Neural progenitor cell (in vitro differentiated cells): ENCODE results near the gene TWF2. TPM values are rescaled to one million over a fixed set of nuclear protein-coding genes. Genes with fewer than 3 reads are reported as not detected.

Experiments used
- DNase-seq: peaks from one replicate; pipeline ENCODE4 v3.0.0-alpha.2; 2016; ENCODE audit warnings: low spot score
- H2AFZ ChIP-seq: fragments of 200-600 bp; sonication (generic); replicated peaks from 2 replicates; pipeline ENCODE4 v1.6.1; 2016; ENCODE audit warnings: antibody characterized with exemption
- H3F3A ChIP-seq: fragments of 200-600 bp; sonication (generic); 2 replicates; pipeline ENCODE4 v1.6.1; 2016; ENCODE audit warnings: antibody characterized with exemption, low read depth
- H3K27ac ChIP-seq: fragments of 200-600 bp; sonication (generic); 2 replicates; pipeline ENCODE4 v1.5.1; 2016; ENCODE audit warnings: mild to moderate bottlenecking
- H3K27me3 ChIP-seq: fragments of 200-600 bp; sonication (generic); 2 replicates; pipeline ENCODE4 v1.6.1; 2016; ENCODE audit warnings: mild to moderate bottlenecking, moderate library complexity
- H3K36me3 ChIP-seq: fragments of 200-600 bp; sonication (generic); 2 replicates; pipeline ENCODE4 v1.5.1; 2016
- H3K4me1 ChIP-seq: fragments of 200-600 bp; sonication (generic); 2 replicates; pipeline ENCODE4 v1.6.1; 2016; ENCODE audit warnings: mixed run types
- H3K4me2 ChIP-seq: fragments of 200-600 bp; sonication (generic); 2 replicates; pipeline ENCODE4 v1.6.1; 2016
- H3K4me3 ChIP-seq: fragments of 200-600 bp; sonication (generic); 2 replicates; pipeline ENCODE4 v1.5.1; 2016
- H3K79me2 ChIP-seq: fragments of 200-600 bp; sonication (generic); 2 replicates; pipeline ENCODE4 v1.6.1; 2016; ENCODE audit warnings: low read depth
- H3K9ac ChIP-seq: fragments of 200-600 bp; sonication (generic); 2 replicates; pipeline ENCODE4 v1.6.1; 2016
- H3K9me3 ChIP-seq: fragments of 200-600 bp; sonication (generic); 2 replicates; pipeline ENCODE4 v1.5.1; 2016; ENCODE audit warnings: low read depth
- H4K20me1 ChIP-seq: fragments of 200-600 bp; sonication (generic); 2 replicates; pipeline ENCODE4 v1.6.1; 2016; ENCODE audit warnings: low read depth
- H3K27ac Mint-ChIP-seq: 3 replicates; pipeline ENCODE4 v1.8.0; 2021; ENCODE audit warnings: mixed read lengths
- H3K27me3 Mint-ChIP-seq: 2 replicates; pipeline ENCODE4 v1.8.0; 2022; ENCODE audit warnings: low read depth, mild to moderate bottlenecking, inconsistent platforms, moderate library complexity, mixed read lengths; ENCODE audit not compliant: insufficient read depth
- H3K36me3 Mint-ChIP-seq: 3 replicates; pipeline ENCODE4 v1.8.0; 2021; ENCODE audit warnings: mixed read lengths
- H3K4me1 Mint-ChIP-seq: 3 replicates; pipeline ENCODE4 v1.8.0; 2021; ENCODE audit warnings: mixed read lengths
- H3K4me3 Mint-ChIP-seq: 3 replicates; pipeline ENCODE4 v1.8.0; 2021; ENCODE audit warnings: mild to moderate bottlenecking, moderate library complexity, mixed read lengths
- H3K9me3 Mint-ChIP-seq: 3 replicates; pipeline ENCODE4 v1.8.0; 2020; ENCODE audit warnings: mixed read lengths
- EZH2 ChIP-seq: fragments of 200-600 bp; sonication (generic); IDR thresholded peaks from 2 replicates; pipeline ENCODE4 v1.6.1; 2017; ENCODE audit warnings: antibody characterized with exemption, mild to moderate bottlenecking, moderate library complexity
- EZH2phosphoT487 ChIP-seq: fragments of 200-600 bp; sonication (generic); IDR thresholded peaks from 2 replicates; pipeline ENCODE4 v1.6.1; 2017; ENCODE audit warnings: antibody characterized with exemption
- total RNA-seq: library from RNA; depleted of rRNA; stranded (reverse); fragments of >200 nt; gene quantifications from 2 replicates; pipeline ENCODE4 v1.2.3, GENCODE V29; 2015; ENCODE audit warnings: low replicate concordance
- TF ChIP-seq, protein P1 (sequence below): fragments of 200-600 bp; sonication (generic); IDR thresholded peaks from 2 replicates; pipeline ENCODE4 v1.5.1; 2017; ENCODE audit warnings: antibody characterized with exemption, mild to moderate bottlenecking

TWF2 gene
- total RNA-seq, 1 donor from 2014 or later: 21.9 TPM

DNA sequence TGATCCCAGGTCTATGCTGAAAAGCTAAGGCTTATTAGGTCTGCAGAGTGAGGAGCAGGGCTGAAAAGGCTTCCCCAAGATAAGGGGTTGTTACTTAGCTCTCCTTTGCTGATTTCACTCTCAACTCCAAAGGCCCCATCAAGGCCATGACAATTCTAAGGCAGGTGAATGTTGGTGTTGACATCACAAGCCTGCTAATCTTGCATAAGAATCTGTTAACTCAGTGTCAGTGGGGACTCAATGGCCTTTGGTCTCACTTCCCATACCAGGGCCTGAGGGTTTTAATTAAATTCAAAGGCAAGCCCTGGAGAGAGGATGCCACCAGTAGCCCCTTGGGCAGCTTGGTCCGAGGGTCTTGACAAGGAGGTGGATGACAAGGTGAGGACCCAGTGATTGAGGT, 50.4 kb downstream of the TWF2 start:
- peaks cover 19% of the 10 kb centered on the region for H3K4me1 Mint-ChIP-seq
- H2AFZ ChIP-seq: no peak overlapping the region
- H3K4me1 ChIP-seq: peaks cover 4% of the 10 kb centered on the region
- H4K20me1 ChIP-seq: no peaks in the 10 kb centered on the region
- H3K27me3 Mint-ChIP-seq: peaks cover 3% of the 10 kb centered on the region
- no peak for DNase-seq
- TF ChIP-seq EZH2phosphoT487 (no peak), EZH2 (no peak)
- TF ChIP-seq, protein P1, sequence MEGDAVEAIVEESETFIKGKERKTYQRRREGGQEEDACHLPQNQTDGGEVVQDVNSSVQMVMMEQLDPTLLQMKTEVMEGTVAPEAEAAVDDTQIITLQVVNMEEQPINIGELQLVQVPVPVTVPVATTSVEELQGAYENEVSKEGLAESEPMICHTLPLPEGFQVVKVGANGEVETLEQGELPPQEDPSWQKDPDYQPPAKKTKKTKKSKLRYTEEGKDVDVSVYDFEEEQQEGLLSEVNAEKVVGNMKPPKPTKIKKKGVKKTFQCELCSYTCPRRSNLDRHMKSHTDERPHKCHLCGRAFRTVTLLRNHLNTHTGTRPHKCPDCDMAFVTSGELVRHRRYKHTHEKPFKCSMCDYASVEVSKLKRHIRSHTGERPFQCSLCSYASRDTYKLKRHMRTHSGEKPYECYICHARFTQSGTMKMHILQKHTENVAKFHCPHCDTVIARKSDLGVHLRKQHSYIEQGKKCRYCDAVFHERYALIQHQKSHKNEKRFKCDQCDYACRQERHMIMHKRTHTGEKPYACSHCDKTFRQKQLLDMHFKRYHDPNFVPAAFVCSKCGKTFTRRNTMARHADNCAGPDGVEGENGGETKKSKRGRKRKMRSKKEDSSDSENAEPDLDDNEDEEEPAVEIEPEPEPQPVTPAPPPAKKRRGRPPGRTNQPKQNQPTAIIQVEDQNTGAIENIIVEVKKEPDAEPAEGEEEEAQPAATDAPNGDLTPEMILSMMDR: no peak
- H3K4me3 ChIP-seq: no peak overlapping the region
- H3K27ac ChIP-seq: no peak overlapping the region
- no peak overlapping the region for H3K9ac ChIP-seq
- H3F3A ChIP-seq: no peaks in the 10 kb centered on the region
- no peaks in the 10 kb centered on the region for H3K36me3 Mint-ChIP-seq
- H3K27me3 ChIP-seq: no peaks in the 10 kb centered on the region
- H3K79me2 ChIP-seq: no peaks in the 10 kb centered on the region
- no peak overlapping the region for H3K4me2 ChIP-seq
- H3K27ac Mint-ChIP-seq: no peak overlapping the region
- peaks cover 2% of the 10 kb centered on the region for H3K9me3 Mint-ChIP-seq
- H3K4me3 Mint-ChIP-seq: no peak overlapping the region
- no peaks in the 10 kb centered on the region for H3K36me3 ChIP-seq
- H3K9me3 ChIP-seq: no peaks in the 10 kb centered on the region

DNA sequence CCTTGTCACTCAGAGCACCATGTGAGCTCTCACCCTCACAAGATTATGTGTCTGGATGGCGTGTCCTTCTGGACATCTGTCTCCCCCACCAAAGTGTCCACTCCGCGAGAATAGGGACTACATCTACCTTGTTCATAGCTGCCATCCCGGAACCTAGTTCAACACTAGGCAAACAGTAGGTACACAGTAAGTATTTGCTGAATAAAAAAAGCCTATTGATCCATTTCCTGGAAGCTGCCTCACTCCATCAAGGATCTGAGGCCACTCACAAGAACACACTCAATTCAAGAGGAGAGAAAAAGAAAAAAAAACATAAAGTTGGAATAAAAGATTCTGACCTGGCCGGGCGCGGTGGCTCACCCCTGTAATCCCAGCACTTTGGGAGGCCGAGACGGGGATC, 52.2 kb downstream of the TWF2 start:
- no peaks in the 10 kb centered on the region for H3K36me3 Mint-ChIP-seq
- Histone ChIP-seq H3F3A (no peaks in the 10 kb centered on the region), H3K36me3 (no peaks in the 10 kb centered on the region)

DNA sequence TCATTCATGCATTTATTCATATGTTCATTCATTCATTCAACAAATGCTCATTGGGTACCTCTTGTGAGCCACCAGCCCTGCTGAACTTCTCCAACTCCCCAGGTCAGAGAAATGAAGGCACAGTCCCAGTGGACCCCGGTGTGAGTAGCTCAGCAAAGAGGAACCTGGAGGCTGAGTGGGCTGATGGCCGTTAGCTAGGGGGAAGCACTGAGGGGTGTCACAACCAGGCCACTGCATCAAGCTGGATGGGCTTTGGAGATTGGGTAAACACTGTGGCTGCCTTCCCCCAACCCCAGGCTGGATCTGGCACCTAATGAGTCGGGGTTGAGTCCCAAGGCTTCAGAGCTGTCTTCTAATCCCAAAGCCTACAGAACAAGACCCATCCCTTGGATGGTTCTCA, 53.1 kb downstream of the TWF2 start:
- Histone ChIP-seq H3K36me3 (no peaks in the 10 kb centered on the region), H3K27me3 (no peaks in the 10 kb centered on the region), H2AFZ (no peak overlapping the region), H3K4me1 (peaks cover 4% of the 10 kb centered on the region), H3K9me3 (no peaks in the 10 kb centered on the region), H3K4me3 (no peak overlapping the region), H3K4me2 (no peak overlapping the region), H4K20me1 (no peaks in the 10 kb centered on the region), H3K79me2 (no peaks in the 10 kb centered on the region), H3F3A (no peaks in the 10 kb centered on the region), H3K9ac (no peak overlapping the region), H3K27ac (no peak overlapping the region)
- peaks cover 8% of the 10 kb centered on the region for H3K27me3 Mint-ChIP-seq
- no peaks in the 10 kb centered on the region for H3K36me3 Mint-ChIP-seq
- TF ChIP-seq EZH2phosphoT487: no peak
- TF ChIP-seq, protein P1: no peak
- TF ChIP-seq EZH2: no peak
- no peak overlapping the region for H3K27ac Mint-ChIP-seq
- no peak for DNase-seq
- H3K9me3 Mint-ChIP-seq: peaks cover 2% of the 10 kb centered on the region
- peaks cover 13% of the 10 kb centered on the region for H3K4me1 Mint-ChIP-seq
- H3K4me3 Mint-ChIP-seq: no peak overlapping the region

More for the DNA sequence above, 52.2 kb downstream of the TWF2 start:
- no peak overlapping the region for H3K4me3 Mint-ChIP-seq
- peaks cover 3% of the 10 kb centered on the region for H3K27me3 Mint-ChIP-seq
- DNase-seq: no peak
- Histone ChIP-seq H3K4me2 (no peak overlapping the region), H3K27ac (no peak overlapping the region), H3K4me3 (no peak overlapping the region), H4K20me1 (no peaks in the 10 kb centered on the region), H3K79me2 (no peaks in the 10 kb centered on the region), H3K4me1 (peaks cover 4% of the 10 kb centered on the region), H3K9ac (no peak overlapping the region), H2AFZ (no peak overlapping the region), H3K27me3 (no peaks in the 10 kb centered on the region), H3K9me3 (no peaks in the 10 kb centered on the region)
- H3K27ac Mint-ChIP-seq: peak overlapping the region; percentile 50
- no peak for TF ChIP-seq EZH2
- TF ChIP-seq, protein P1: no peak
- TF ChIP-seq EZH2phosphoT487: no peak
- H3K9me3 Mint-ChIP-seq: peaks cover 2% of the 10 kb centered on the region
- H3K4me1 Mint-ChIP-seq: peaks cover 20% of the 10 kb centered on the region
